Mesendoderm (in vitro differentiated cells): ENCODE data around the gene MRPL23.

Experiments
- DNase-seq: peaks from one replicate; pipeline ENCODE4 v3.0.0; 2013
- H2AK5ac ChIP-seq: 2 replicates; pipeline ENCODE4 v1.6.1; 2013; ENCODE audit warnings: low read length, inconsistent platforms
- H2BK120ac ChIP-seq: 2 replicates; pipeline ENCODE4 v1.6.1; 2013; ENCODE audit warnings: low read depth, mild to moderate bottlenecking, low read length, moderate library complexity, mixed read lengths
- H2BK15ac ChIP-seq: replicated peaks from 2 replicates; pipeline ENCODE4 v1.6.1; 2013; ENCODE audit warnings: low read depth, mild to moderate bottlenecking, moderate library complexity
- H2BK5ac ChIP-seq: 2 replicates; pipeline ENCODE4 v1.6.1; 2013; ENCODE audit warnings: low read length, inconsistent platforms
- H3K18ac ChIP-seq: 2 replicates; pipeline ENCODE4 v1.6.1; 2013; ENCODE audit warnings: mild to moderate bottlenecking, low read length, mixed read lengths
- H3K23ac ChIP-seq: one replicate; pipeline ENCODE4 v1.6.1; 2013; ENCODE audit warnings: low read length
- H3K27ac ChIP-seq: 2 replicates; pipeline ENCODE4 v1.5.1; 2013; ENCODE audit warnings: low read depth, mild to moderate bottlenecking, inconsistent platforms, low read length, moderate library complexity
- H3K27me3 ChIP-seq: 2 replicates; pipeline ENCODE4 v1.6.1; 2013; ENCODE audit warnings: low read length, control low read depth, mild to moderate bottlenecking, inconsistent platforms; ENCODE audit not compliant: insufficient read depth, poor library complexity
- H3K36me3 ChIP-seq: 2 replicates; pipeline ENCODE4 v1.6.1; 2013; ENCODE audit warnings: low read length, inconsistent platforms; ENCODE audit not compliant: control insufficient read depth, insufficient read depth
- H3K4ac ChIP-seq: one replicate; pipeline ENCODE4 v1.6.1; 2013; ENCODE audit warnings: low read depth, mild to moderate bottlenecking, low read length, moderate library complexity
- H3K4me1 ChIP-seq: 2 replicates; pipeline ENCODE4 v1.6.1; 2013; ENCODE audit warnings: low read depth, low read length, inconsistent platforms; ENCODE audit not compliant: control insufficient read depth
- H3K4me2 ChIP-seq: 2 replicates; pipeline ENCODE4 v1.6.1; 2013; ENCODE audit warnings: low read length
- H3K4me3 ChIP-seq: 2 replicates; pipeline ENCODE4 v1.5.1; 2013; ENCODE audit warnings: mild to moderate bottlenecking, low read length
- H3K56ac ChIP-seq: one replicate; pipeline ENCODE4 v1.6.1; 2013; ENCODE audit warnings: low read length
- H3K79me1 ChIP-seq: 2 replicates; pipeline ENCODE4 v1.6.1; 2013; ENCODE audit warnings: low read length, inconsistent platforms
- H3K79me2 ChIP-seq: 2 replicates; pipeline ENCODE4 v1.6.1; 2013; ENCODE audit warnings: mild to moderate bottlenecking, low read length; ENCODE audit not compliant: control insufficient read depth, insufficient read depth
- H3K9ac ChIP-seq: 2 replicates; pipeline ENCODE4 v1.6.1; 2013; ENCODE audit warnings: low read length, inconsistent platforms
- H4K5ac ChIP-seq: one replicate; pipeline ENCODE4 v1.6.1; 2013; ENCODE audit warnings: low read length
- H4K8ac ChIP-seq: one replicate; pipeline ENCODE4 v1.6.1; 2013; ENCODE audit warnings: low read depth, mild to moderate bottlenecking, control low read depth, low read length, moderate library complexity
- WGBS: extraction: QIAGEN DNeasy Blood & Tissue Kit; methylation state at CpG from one replicate; pipeline ENCODE4 v1.1.7; 2013; ENCODE audit warnings: low lambda C conversion rate, missing lambda C conversion rate; ENCODE audit not compliant: insufficient coverage; ENCODE audit errors: extremely low coverage; 5-methylcytosine and 5-hydroxymethylcytosine counted together

MRPL23 gene

DNA sequence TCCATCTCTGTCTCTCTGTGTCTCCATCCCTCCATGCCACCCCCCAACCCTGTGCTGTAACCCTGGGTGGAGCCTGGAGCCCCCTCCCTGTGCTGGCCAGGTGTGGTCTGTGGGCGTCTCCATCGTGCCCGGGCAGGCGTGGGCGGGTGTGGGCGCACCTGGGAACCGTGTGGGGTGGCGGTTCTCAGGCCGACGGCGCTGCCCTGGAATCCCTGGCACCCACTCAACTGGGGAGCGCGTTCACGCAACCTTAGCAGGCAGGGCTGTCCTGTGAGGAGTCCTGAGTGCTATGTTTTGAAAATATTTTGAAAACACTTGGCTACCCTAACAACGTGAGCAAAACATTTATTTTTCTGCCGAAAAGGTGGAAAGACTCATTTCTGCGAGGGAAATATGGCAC, 23.0 kb upstream of the MRPL23 start:
- H2BK5ac ChIP-seq = no peak overlapping the region
- no peak overlapping the region for H3K18ac ChIP-seq
- no peak overlapping the region for H3K9ac ChIP-seq
- H3K4ac ChIP-seq = no peak overlapping the region
- H3K56ac ChIP-seq = no peak overlapping the region
- H3K4me2 ChIP-seq = no peak overlapping the region
- DNase-seq = no peak
- no peak overlapping the region for H2AK5ac ChIP-seq
- H2BK120ac ChIP-seq = no peak overlapping the region
- H2BK15ac ChIP-seq = no peak overlapping the region
- no peak overlapping the region for H4K5ac ChIP-seq
- H3K27me3 ChIP-seq = no peaks in the 10 kb centered on the region
- H3K79me2 ChIP-seq = no peaks in the 10 kb centered on the region
- H3K36me3 ChIP-seq = no peaks in the 10 kb centered on the region
- H3K4me3 ChIP-seq = no peak overlapping the region
- WGBS = no CpG with 5 or more reads among the region's 17 CpGs
- no peak overlapping the region for H3K27ac ChIP-seq
- H3K4me1 ChIP-seq = no peaks in the 10 kb centered on the region
- no peak overlapping the region for H3K23ac ChIP-seq
- H4K8ac ChIP-seq = no peak overlapping the region
- H3K79me1 ChIP-seq = no peaks in the 10 kb centered on the region

DNA sequence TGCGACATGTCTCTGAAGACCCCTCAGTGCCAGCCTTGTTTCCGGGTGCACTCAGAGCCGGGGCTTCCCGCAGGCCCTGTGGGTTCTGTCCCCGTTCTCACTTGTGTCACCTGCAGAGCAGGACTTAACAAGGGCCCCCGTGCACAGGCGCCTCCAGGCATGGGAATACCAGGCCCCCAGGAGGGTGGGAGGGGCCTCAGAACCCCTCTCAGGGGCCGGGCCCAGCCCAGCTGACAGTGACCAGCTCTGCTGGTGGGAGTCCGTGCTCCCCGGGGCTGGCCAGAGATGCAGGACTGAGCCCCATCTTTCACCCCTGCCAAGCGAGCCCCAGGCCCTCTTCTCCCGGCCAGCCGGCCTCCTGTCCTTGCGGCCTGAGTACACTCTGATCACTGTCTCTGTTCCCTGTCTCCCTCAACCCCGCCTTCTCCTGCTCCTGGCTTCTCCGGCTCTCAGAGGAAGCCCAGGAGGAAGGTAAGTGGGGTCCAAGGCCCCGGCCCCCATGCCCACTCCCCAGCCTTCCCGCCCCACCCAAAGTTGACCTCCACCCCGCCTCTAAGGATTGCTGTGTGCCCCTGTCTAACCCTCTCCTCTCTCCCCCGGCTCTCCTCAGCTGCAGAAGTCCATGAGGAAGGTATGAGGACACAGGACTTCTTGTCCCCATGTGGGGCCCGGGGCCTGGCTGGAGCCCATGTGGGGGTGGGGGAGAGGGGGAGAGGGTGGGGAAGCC, 22.3 kb upstream of the MRPL23 start:
- no peak overlapping the region for H3K18ac ChIP-seq

DNA sequence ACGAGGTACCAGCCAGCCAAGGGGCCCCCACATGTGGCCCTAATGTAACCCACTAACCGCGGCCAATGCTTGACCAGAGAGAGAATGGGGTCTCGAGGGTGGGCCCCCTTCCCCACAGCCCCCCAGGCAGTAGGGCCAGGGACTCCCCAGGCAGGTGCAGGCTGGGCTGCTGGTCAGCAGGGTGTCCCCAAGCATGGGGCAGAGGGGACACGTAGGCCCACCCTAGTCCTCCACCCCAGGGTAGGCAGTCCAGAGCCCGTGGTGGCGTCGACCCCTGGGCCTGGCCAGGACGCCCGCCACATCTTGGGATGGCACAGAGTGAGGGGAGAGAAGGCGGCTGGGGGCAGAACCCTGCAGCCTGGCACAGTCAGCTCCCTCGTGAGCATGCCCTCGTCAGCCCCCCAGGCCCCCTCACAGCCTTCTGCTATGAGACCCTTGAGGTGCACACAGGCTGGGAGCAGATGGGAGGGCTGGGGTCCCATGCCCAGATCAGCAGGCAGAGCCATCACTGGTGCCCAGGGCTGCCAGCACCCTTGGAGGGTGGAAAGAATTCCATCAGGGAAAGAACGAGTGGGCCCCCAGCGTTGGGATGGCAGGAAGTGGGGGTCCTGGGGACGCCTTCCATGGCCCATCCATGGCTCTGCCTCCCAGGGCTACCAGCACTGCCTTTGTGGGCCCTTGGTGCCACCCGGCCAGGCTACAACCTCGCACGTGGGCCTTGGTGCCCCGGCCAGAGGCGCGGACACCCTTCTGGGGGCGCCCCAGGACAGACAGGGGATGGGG, 21.6 kb upstream of the MRPL23 start:
- H2BK5ac ChIP-seq = no peak overlapping the region
- no peak overlapping the region for H3K9ac ChIP-seq
- H3K79me2 ChIP-seq = no peaks in the 10 kb centered on the region
- no peak overlapping the region for H3K23ac ChIP-seq
- H3K27ac ChIP-seq = no peak overlapping the region
- H3K36me3 ChIP-seq = no peaks in the 10 kb centered on the region
- no peaks in the 10 kb centered on the region for H3K4me1 ChIP-seq
- no peak overlapping the region for H2AK5ac ChIP-seq
- H3K4ac ChIP-seq = no peak overlapping the region
- no peak overlapping the region for H4K5ac ChIP-seq
- DNase-seq = no peak
- H4K8ac ChIP-seq = no peak overlapping the region
- no peak overlapping the region for H2BK15ac ChIP-seq
- no peak overlapping the region for H3K18ac ChIP-seq
- WGBS = no CpG with 5 or more reads among the region's 23 CpGs
- H3K79me1 ChIP-seq = no peaks in the 10 kb centered on the region
- H2BK120ac ChIP-seq = no peak overlapping the region
- no peaks in the 10 kb centered on the region for H3K27me3 ChIP-seq
- H3K4me3 ChIP-seq = no peak overlapping the region
- H3K4me2 ChIP-seq = no peak overlapping the region
- H3K56ac ChIP-seq = no peak overlapping the region

More for the DNA sequence above, 22.3 kb upstream of the MRPL23 start:
- Histone ChIP-seq H2BK5ac (no peak overlapping the region), H3K79me1 (no peaks in the 10 kb centered on the region), H4K5ac (no peak overlapping the region), H2BK15ac (no peak overlapping the region), H3K27ac (no peak overlapping the region), H3K4me1 (no peaks in the 10 kb centered on the region), H4K8ac (no peak overlapping the region), H2BK120ac (no peak overlapping the region), H3K56ac (no peak overlapping the region), H3K27me3 (no peaks in the 10 kb centered on the region), H3K79me2 (no peaks in the 10 kb centered on the region), H3K4me2 (no peak overlapping the region), H3K4me3 (no peak overlapping the region), H3K9ac (no peak overlapping the region), H3K23ac (no peak overlapping the region), H2AK5ac (no peak overlapping the region), H3K4ac (no peak overlapping the region), H3K36me3 (no peaks in the 10 kb centered on the region)
- no CpG with 5 or more reads among the region's 21 CpGs for WGBS
- no peak for DNase-seq

DNA sequence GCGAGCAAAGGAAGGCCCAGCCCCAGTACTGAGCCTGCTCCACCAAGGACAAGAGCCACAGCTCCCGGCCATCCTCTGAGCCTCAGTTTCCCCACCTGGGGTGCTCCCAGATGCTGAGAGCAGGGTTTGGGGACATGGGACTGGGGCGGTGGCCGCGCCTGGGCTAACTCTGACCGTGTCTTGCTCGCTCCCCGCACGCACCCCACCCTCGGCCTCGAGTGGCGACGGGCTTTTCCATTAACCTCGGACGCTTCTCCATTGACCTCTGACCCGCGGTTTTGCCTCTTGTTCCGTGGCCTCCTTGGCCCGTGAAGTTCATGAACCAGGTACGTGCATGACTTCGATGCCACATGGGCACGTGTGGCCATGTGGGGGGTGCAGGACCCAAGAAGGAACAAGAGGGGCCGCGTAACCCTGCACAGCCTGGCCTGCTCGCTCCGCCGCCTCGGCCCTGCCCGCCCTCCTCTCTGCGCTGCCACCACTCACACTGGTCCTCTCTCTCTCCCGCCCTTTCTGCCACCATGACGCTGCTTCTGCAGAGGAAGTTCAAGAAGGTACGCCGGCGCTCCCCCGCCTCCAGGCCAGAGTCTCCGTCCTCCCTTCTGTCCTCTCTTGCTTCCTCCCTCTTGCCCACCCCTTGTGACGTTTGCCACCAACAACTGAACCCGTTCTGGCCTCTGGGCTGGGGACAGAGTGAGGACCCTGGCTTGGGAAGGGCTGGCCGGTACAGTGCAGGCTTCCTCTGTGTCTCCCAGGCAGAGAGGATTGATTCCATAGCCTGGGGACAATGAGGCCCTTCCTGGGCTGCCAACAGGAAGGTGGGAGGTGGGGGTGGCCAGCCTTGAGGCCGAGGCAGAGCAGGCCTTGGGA, 20.7 kb upstream of the MRPL23 start:
- no peak overlapping the region for H3K4ac ChIP-seq
- no peak for DNase-seq
- H3K4me2 ChIP-seq = no peak overlapping the region
- H4K8ac ChIP-seq = no peak overlapping the region
- H3K79me1 ChIP-seq = no peaks in the 10 kb centered on the region
- no peak overlapping the region for H3K4me3 ChIP-seq
- H4K5ac ChIP-seq = no peak overlapping the region
- no peak overlapping the region for H2BK120ac ChIP-seq
- no peak overlapping the region for H2BK15ac ChIP-seq
- H3K4me1 ChIP-seq = no peaks in the 10 kb centered on the region
- no peaks in the 10 kb centered on the region for H3K36me3 ChIP-seq
- no peak overlapping the region for H3K56ac ChIP-seq
- H3K23ac ChIP-seq = no peak overlapping the region
- H2BK5ac ChIP-seq = no peak overlapping the region
- H3K27ac ChIP-seq = no peak overlapping the region
- no peak overlapping the region for H3K18ac ChIP-seq
- no peak overlapping the region for H3K9ac ChIP-seq
- H3K79me2 ChIP-seq = no peaks in the 10 kb centered on the region
- H3K27me3 ChIP-seq = no peaks in the 10 kb centered on the region
- no peak overlapping the region for H2AK5ac ChIP-seq
- WGBS = no CpG with 5 or more reads among the region's 41 CpGs

DNA sequence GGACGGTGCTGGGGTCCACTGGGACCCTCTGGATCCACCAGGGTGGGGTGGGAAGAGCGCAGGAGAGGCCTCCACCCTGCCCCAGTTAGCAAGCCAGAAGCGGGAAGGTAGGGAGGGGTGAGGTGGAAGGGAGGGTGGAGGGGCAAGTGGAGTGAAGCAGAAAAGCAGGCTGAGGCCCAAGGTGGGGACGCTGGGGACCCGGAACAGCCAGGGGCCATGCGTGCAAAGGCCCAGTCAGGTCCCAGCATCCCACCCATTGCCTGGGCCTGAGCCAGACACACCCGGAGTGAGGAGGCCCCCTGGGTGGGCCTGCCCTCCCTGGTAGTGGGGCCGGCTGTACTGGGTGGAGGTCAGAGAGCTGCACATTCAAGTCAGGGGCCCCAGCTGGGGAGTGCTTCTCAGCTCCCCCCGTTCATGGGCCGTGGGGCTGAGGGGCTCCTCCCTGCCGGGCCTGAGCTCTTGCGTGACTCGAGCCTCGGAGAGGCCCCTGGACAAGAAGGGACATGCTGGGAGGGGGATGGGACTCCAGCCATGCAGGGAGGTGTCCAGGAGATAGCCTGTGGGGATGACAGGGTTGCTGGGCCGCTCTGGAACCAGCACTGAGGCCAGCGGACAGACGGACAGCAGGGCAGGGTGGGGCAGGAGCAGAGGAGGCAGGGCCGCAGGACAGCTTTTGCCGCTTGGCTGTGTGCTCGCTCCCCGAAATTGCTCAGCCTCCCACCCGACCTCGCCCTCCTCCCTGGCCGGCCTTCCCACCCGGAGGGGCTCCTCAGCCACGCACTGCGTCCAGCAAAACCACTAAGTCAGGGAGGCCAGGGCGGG, 19.9 kb upstream of the MRPL23 start:
- no peaks in the 10 kb centered on the region for H3K4me1 ChIP-seq
- no peak overlapping the region for H3K4ac ChIP-seq
- H2BK15ac ChIP-seq = no peak overlapping the region
- H3K27ac ChIP-seq = no peak overlapping the region
- H3K79me1 ChIP-seq = no peaks in the 10 kb centered on the region
- no peak overlapping the region for H4K8ac ChIP-seq
- H2BK5ac ChIP-seq = no peak overlapping the region
- no peak overlapping the region for H3K56ac ChIP-seq
- H4K5ac ChIP-seq = no peak overlapping the region
- DNase-seq = no peak
- H2AK5ac ChIP-seq = no peak overlapping the region
- H3K4me3 ChIP-seq = no peak overlapping the region
- no peaks in the 10 kb centered on the region for H3K36me3 ChIP-seq
- no peak overlapping the region for H2BK120ac ChIP-seq
- H3K79me2 ChIP-seq = no peaks in the 10 kb centered on the region
- no peak overlapping the region for H3K23ac ChIP-seq
- no peak overlapping the region for H3K18ac ChIP-seq
- H3K9ac ChIP-seq = no peak overlapping the region
- H3K27me3 ChIP-seq = no peaks in the 10 kb centered on the region
- H3K4me2 ChIP-seq = no peak overlapping the region
- no CpG with 5 or more reads among the region's 28 CpGs for WGBS
